Measurements from ENCODE around the gene COMMD9. TPM values are rescaled to one million over a fixed set of nuclear protein-coding genes. Genes with fewer than 3 reads are reported as not detected.
A peak's percentile ranks its signal among the peaks of the same experiment; 100 is the strongest.

Gene COMMD9
- total RNA-seq, 1 donor from 2014 or later: 33.9 TPM

GRCh38 chr11:36304351-36304750 is 15.1 kb upstream of the COMMD9 start:
- DNase-seq (ENCODE audit: low spot score): no peak
- intact Hi-C loops (cut with DNase I): no loop called here

GRCh38 chr11:36300650-36301049 is 11.4 kb upstream of the COMMD9 start:
- intact Hi-C loops (cut with DNase I): no loop called here
- DNase-seq (ENCODE audit: low spot score): peak; percentile 80

GRCh38 chr11:36296884-36297543 is 7.8 kb upstream of the COMMD9 start:
- intact Hi-C loops (cut with DNase I): no loop called here
- DNase-seq (ENCODE audit: low spot score): no peak

GRCh38 chr11:36295926-36296325 is 6.7 kb upstream of the COMMD9 start, which contains the start of gene PRR5L:
Gene PRR5L, plus strand, starts transcription at chr11:36296288. Its CDS starts 104,834 bp downstream, at chr11:36401122.
- intact Hi-C loops (cut with DNase I): no loop called here

GRCh38 chr11:36292311-36292722 is 3.1 kb upstream of the COMMD9 start:
- no peak for DNase-seq (ENCODE audit: low spot score)
- intact Hi-C loops (cut with DNase I): loop anchor here (2.0 to 5.0 kb wide), 2 partner anchors 186 to 200 kb away; no protein-coding TSS in a partner anchor

More at GRCh38 chr11:36295926-36296325, 6.7 kb upstream of the COMMD9 start, which contains the start of gene PRR5L:
- no peak for DNase-seq (ENCODE audit: low spot score)

GRCh38 chr11:36288442-36289225 is 590 bp downstream of the COMMD9 start:
- intact Hi-C loops (cut with DNase I): no loop called here

GRCh38 chr11:36282926-36283325 is 6.3 kb downstream of the COMMD9 start:
- DNase-seq (ENCODE audit: low spot score): no peak
- intact Hi-C loops (cut with DNase I): no loop called here

More at GRCh38 chr11:36288442-36289225, 590 bp downstream of the COMMD9 start:
- no peak for DNase-seq (ENCODE audit: low spot score)

- DNase-seq (ENCODE audit: low spot score): no peak
- intact Hi-C loops (cut with DNase I): no loop called here
Measured at GRCh38 chr11:36281850-36282249, 7.4 kb downstream of the COMMD9 start.

- DNase-seq (ENCODE audit: low spot score): no peak
- intact Hi-C loops (cut with DNase I): no loop called here
Measured at GRCh38 chr11:36280531-36280930, 8.7 kb downstream of the COMMD9 start.

- DNase-seq (ENCODE audit: low spot score): no peak
- intact Hi-C loops (cut with DNase I): no loop called here
Measured at GRCh38 chr11:36278531-36279282, 10.5 kb downstream of the COMMD9 start.

GRCh38 chr11:36274414-36274813 is 14.8 kb downstream of the COMMD9 start:
- intact Hi-C loops (cut with DNase I): no loop called here
- DNase-seq (ENCODE audit: low spot score): no peak

GRCh38 chr11:36273110-36273509 is 16.1 kb downstream of the COMMD9 start:
- no peak for DNase-seq (ENCODE audit: low spot score)
- intact Hi-C loops (cut with DNase I): no loop called here

GRCh38 chr11:36271794-36272407 is 17.3 kb downstream of the COMMD9 start:
- DNase-seq (ENCODE audit: low spot score): no peak
- intact Hi-C loops (cut with DNase I): no loop called here

GRCh38 chr11:36270701-36271100 is 18.5 kb downstream of the COMMD9 start:
- DNase-seq (ENCODE audit: low spot score): no peak
- intact Hi-C loops (cut with DNase I): no loop called here

GRCh38 chr11:36268337-36268985 is 20.8 kb downstream of the COMMD9 start:
- no peak for DNase-seq (ENCODE audit: low spot score)
- intact Hi-C loops (cut with DNase I): loop anchor here (5.0 to 10.0 kb wide), 2 partner anchors 134 to 446 kb away; no protein-coding TSS in a partner anchor

- no peak for DNase-seq (ENCODE audit: low spot score)
- intact Hi-C loops (cut with DNase I): loop anchor here (5.0 to 10.0 kb wide), 2 partner anchors 132 to 444 kb away; no protein-coding TSS in a partner anchor
Measured at GRCh38 chr11:36266767-36267166, 22.5 kb downstream of the COMMD9 start.

GRCh38 chr11:36265793-36266628 is 23.2 kb downstream of the COMMD9 start:
- intact Hi-C loops (cut with DNase I): loop anchor here (5.0 to 10.0 kb wide), 2 partner anchors 131 to 444 kb away; no protein-coding TSS in a partner anchor
- DNase-seq (ENCODE audit: low spot score): peak; percentile 84

GRCh38 chr11:36264973-36265344 is 24.3 kb downstream of the COMMD9 start:
- intact Hi-C loops (cut with DNase I): loop anchor here (5.0 to 10.0 kb wide), 3 partner anchors 130 to 778 kb away; no protein-coding TSS in a partner anchor
- DNase-seq (ENCODE audit: low spot score): no peak
